KMS-11 (cell line): ENCODE data around the gene FBXO34.

Experiments used
- H2AFZ ChIP-seq: fragments of 200-600 bp; sonication (generic); 2 replicates; pipeline ENCODE4 v1.6.1; 2016; ENCODE audit warnings: antibody characterized with exemption, mixed run types, low read depth
- H3K27ac ChIP-seq: fragments of 200-600 bp; sonication (generic); 2 replicates; pipeline ENCODE4 v1.6.1; 2016; ENCODE audit warnings: mild to moderate bottlenecking, mixed run types
- H3K27me3 ChIP-seq: fragments of 200-600 bp; sonication (generic); 2 replicates; pipeline ENCODE4 v1.6.1; 2017; ENCODE audit warnings: mild to moderate bottlenecking, low read depth, mixed run types, moderate library complexity; ENCODE audit not compliant: insufficient read depth
- H3K36me3 ChIP-seq: fragments of 200-600 bp; sonication (generic); 2 replicates; pipeline ENCODE4 v1.6.1; 2017; ENCODE audit warnings: mild to moderate bottlenecking, mixed run types; ENCODE audit not compliant: insufficient read depth
- H3K4me1 ChIP-seq: fragments of 200-600 bp; sonication (generic); 2 replicates; pipeline ENCODE4 v1.6.1; 2016; ENCODE audit warnings: mild to moderate bottlenecking, low read depth, mixed run types; ENCODE audit not compliant: poor library complexity, severe bottlenecking
- H3K4me2 ChIP-seq: fragments of 200-600 bp; sonication (generic); 2 replicates; pipeline ENCODE4 v1.7.0; 2016; ENCODE audit warnings: mild to moderate bottlenecking, mixed run types
- H3K4me3 ChIP-seq: fragments of 200-600 bp; sonication (generic); IDR thresholded peaks from 2 replicates; pipeline ENCODE4 v1.6.1; 2017; ENCODE audit warnings: low read depth, low read length, mixed read lengths; ENCODE audit not compliant: insufficient read depth
- H3K79me2 ChIP-seq: fragments of 200-600 bp; sonication (generic); 2 replicates; pipeline ENCODE4 v1.6.1; 2016; ENCODE audit warnings: low read depth, mixed run types; ENCODE audit not compliant: insufficient read depth
- H3K9ac ChIP-seq: fragments of 200-600 bp; sonication (generic); 2 replicates; pipeline ENCODE4 v1.6.1; 2016; ENCODE audit warnings: mild to moderate bottlenecking, mixed run types
- H4K20me1 ChIP-seq: fragments of 200-600 bp; sonication (generic); 2 replicates; pipeline ENCODE4 v1.6.1; 2016; ENCODE audit warnings: mild to moderate bottlenecking, mixed run types; ENCODE audit not compliant: insufficient read depth
- TF ChIP-seq, protein P1 (sequence below): fragments of 200-600 bp; sonication (generic); conservative IDR thresholded peaks from 2 replicates; pipeline ENCODE4 v1.6.1; 2017; ENCODE audit warnings: low read depth, mild to moderate bottlenecking, antibody characterized with exemption, low read length, moderate library complexity, mixed read lengths

The FBXO34 gene

DNA sequence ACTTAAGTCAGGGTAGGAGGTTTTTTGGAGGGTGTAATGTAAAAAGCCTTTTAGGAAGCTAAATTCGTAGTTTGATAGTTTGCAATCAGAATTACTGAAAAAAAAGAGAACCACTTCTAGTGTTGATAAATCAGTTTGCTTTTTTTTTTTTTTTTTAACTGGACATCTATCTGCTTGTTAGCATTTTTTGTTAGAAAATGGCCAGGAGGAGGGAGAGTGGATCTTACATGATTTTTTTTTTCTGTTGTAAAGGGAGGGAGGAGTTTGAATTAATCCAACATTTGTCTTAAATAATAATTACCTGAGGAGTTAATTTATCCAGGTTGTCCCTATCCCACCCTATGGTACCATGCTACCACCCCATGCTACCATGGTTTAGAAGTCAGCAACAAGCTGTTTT lies 1.2 kb downstream of the FBXO34 start:
- Histone ChIP-seq H3K27ac (peak overlapping the region; percentile 67; the same call in 1 of the 2 replicates), H4K20me1 (no peaks in the 10 kb centered on the region), H2AFZ (peak overlapping the region; percentile 41; the same call in 1 of the 2 replicates), H3K27me3 (no peaks in the 10 kb centered on the region), H3K36me3 (no peaks in the 10 kb centered on the region), H3K4me1 (peaks cover 15% of the 10 kb centered on the region), H3K9ac (peak overlapping the region; percentile 88; the same call in 1 of the 2 replicates), H3K79me2 (peaks cover under 1% of the 10 kb centered on the region; the same call in 1 of the 2 replicates), H3K4me3 (no peak overlapping the region), H3K4me2 (peak overlapping the region; percentile 48)
- TF ChIP-seq, protein P1, sequence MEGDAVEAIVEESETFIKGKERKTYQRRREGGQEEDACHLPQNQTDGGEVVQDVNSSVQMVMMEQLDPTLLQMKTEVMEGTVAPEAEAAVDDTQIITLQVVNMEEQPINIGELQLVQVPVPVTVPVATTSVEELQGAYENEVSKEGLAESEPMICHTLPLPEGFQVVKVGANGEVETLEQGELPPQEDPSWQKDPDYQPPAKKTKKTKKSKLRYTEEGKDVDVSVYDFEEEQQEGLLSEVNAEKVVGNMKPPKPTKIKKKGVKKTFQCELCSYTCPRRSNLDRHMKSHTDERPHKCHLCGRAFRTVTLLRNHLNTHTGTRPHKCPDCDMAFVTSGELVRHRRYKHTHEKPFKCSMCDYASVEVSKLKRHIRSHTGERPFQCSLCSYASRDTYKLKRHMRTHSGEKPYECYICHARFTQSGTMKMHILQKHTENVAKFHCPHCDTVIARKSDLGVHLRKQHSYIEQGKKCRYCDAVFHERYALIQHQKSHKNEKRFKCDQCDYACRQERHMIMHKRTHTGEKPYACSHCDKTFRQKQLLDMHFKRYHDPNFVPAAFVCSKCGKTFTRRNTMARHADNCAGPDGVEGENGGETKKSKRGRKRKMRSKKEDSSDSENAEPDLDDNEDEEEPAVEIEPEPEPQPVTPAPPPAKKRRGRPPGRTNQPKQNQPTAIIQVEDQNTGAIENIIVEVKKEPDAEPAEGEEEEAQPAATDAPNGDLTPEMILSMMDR: no peak

DNA sequence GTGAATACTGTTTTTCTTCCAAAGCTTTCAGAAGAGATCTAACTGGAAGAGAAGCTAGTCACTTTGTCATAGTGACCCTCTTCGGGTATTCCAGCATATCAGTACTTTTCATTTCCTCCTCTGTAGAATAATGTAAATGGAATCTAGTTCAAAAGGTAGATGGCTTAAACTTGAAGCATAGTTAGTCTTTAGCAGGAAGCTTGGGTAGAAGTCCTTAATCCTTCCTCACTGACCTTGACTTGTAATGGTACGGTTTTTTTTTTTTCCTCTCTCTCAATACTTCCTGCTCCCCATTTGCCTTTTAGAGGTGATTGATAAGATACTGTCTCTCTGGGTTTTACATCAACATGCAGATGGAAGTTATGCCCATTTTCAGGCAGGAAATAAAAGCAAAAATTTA lies 1.7 kb downstream of the FBXO34 start:
- TF ChIP-seq, protein P1: no peak
- peaks cover 5% of the 10 kb centered on the region; the same call in 1 of the 2 replicates for H3K79me2 ChIP-seq
- H4K20me1 ChIP-seq: no peaks in the 10 kb centered on the region
- no peak overlapping the region for H3K27ac ChIP-seq
- no peak overlapping the region for H3K4me3 ChIP-seq
- H3K4me2 ChIP-seq: peak overlapping the region; percentile 48
- no peaks in the 10 kb centered on the region for H3K27me3 ChIP-seq
- no peaks in the 10 kb centered on the region for H3K36me3 ChIP-seq
- no peak overlapping the region for H3K9ac ChIP-seq
- H3K4me1 ChIP-seq: peaks cover 15% of the 10 kb centered on the region
- H2AFZ ChIP-seq: no peak overlapping the region

DNA sequence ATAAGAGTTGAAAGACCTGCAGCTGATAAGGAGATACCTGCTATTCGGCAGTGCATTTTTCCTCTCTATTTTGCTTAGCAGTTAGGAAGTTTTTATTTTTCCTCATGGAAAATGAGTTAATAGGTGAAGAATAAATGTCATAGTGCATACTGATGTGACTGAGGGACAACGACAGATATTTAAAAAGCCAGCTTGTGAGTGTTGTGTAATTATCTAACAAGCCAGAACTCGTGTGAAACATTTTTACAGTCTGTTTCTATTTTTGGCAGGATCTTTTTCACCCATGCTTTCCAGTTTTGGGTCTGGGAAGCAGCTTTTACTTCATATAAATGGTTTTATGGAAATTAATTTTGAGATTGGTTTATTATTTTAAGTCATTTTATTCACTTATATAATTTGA lies 2.9 kb downstream of the FBXO34 start:
- no peaks in the 10 kb centered on the region for H4K20me1 ChIP-seq
- no peaks in the 10 kb centered on the region for H3K36me3 ChIP-seq
- no peak overlapping the region for H3K9ac ChIP-seq
- no peak overlapping the region for H3K27ac ChIP-seq
- no peaks in the 10 kb centered on the region for H3K27me3 ChIP-seq
- H3K4me1 ChIP-seq: peaks cover 15% of the 10 kb centered on the region
- no peak overlapping the region for H3K4me3 ChIP-seq
- H2AFZ ChIP-seq: no peak overlapping the region
- H3K4me2 ChIP-seq: no peak overlapping the region
- H3K79me2 ChIP-seq: peaks cover 6% of the 10 kb centered on the region; the same call in 1 of the 2 replicates
- TF ChIP-seq, protein P1: no peak

DNA sequence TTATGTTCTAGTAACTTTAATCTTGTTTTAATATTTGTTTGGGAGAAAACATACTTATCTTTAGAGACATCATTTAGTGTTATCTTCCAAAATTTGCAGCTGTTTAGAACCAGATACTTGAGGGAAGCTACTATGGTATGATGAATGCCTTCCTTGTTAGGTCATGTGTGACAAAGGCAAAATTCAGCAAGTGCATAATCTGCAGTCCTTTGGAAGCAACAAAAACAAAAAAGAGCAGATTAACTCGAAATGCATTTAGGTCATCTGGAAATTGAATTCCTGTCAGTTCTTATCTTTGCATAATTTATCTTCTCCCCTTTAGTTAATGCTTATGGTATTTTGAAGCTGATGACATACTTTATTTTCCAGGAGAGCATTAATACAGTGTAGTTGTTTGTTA lies 3.5 kb downstream of the FBXO34 start:
- Histone ChIP-seq H2AFZ (no peak overlapping the region), H3K4me2 (no peak overlapping the region), H3K36me3 (no peaks in the 10 kb centered on the region), H3K27ac (no peak overlapping the region), H3K4me1 (peaks cover 15% of the 10 kb centered on the region), H3K4me3 (no peak overlapping the region), H4K20me1 (no peaks in the 10 kb centered on the region), H3K27me3 (no peaks in the 10 kb centered on the region), H3K9ac (no peak overlapping the region), H3K79me2 (peaks cover 6% of the 10 kb centered on the region; the same call in 1 of the 2 replicates)
- TF ChIP-seq, protein P1: no peak
